GM21367 (cell line): ENCODE results near the gene ZDHHC14.
"Not testable (repeated sequence)": the region's sequence is repeated elsewhere in the genome, so short reads cannot be mapped to it uniquely, and the experiment has no call there.

Experiments used
- ATAC-seq: cut with Tn5 transposase; IDR thresholded peaks from one replicate; pipeline ENCODE4 v1.9.1; 2021; ENCODE audit not compliant: unreplicated experiment

Gene ZDHHC14

DNA sequence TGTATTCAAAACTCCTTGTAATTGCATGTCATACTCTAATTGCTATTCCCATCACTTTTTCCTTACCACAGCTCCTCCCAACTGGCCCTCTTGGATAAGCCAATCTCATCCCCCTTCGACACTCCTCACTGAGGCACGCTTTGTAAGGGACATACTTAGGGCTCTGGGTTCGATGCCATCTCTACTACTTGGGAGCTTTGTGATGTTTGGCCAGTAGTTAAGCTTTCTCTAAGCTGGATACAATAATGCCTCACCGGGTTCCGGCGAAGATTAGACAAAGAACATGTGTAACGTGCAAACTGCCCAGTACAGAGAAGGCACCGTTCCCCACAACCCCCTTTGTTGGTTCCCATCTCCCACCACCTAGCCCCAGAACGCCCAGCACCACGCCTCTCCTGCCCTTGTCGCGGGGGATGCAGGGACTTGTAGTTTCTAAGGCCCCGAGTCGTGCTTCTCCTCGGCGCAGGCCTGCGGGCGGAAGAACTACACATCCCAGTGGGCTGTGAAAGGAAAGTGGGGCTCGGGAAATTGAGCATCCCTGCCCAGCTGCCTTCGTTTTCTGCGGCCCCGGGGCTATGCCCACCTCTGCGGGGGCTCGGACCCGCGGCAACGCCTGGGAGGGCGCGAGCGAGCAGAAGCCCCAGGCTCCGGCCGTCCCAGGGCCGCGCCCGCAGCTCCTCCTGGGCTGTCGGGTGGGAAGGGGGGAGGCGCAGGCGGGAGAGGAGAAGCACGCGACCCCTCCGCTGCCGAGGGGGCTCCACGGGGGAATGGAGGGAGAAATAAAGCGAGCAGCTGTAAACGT, 1.1 kb upstream of the ZDHHC14 start:
- peak; percentile 79 for ATAC-seq

- ATAC-seq = no peak
Observed at GRCh38 chr6:157380458-157380778, 572 bp upstream of the ZDHHC14 start.

GRCh38 chr6:157381631-157382621, 936 bp downstream of the ZDHHC14 start:
- ATAC-seq = peak; percentile 21

GRCh38 chr6:157382821-157383220, 1.8 kb downstream of the ZDHHC14 start:
- no peak for ATAC-seq

GRCh38 chr6:157383471-157383870, 2.5 kb downstream of the ZDHHC14 start:
- ATAC-seq = no peak

DNA sequence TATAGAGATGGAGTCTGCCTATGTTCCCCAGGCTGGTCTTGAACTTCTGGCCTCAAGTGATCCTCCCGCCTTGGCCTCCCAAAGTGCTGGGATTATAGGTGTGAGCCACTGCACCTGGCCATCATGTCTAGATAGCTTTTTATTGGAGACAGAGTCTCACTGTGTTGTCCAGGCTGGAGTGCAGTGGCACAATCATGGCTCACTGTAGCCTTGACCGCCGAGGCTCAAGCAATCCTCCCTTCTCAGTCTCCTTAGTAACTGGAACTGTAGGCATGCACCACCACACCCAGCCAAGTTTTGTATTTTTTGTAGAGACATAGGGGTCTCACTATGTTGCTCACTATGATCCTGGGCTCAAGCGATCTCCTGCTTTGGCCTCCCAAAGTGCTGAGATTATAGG, 4.0 kb downstream of the ZDHHC14 start:
- not testable (repeated sequence) for ATAC-seq

GRCh38 chr6:157385482-157385881, 4.5 kb downstream of the ZDHHC14 start:
- no peak for ATAC-seq

DNA sequence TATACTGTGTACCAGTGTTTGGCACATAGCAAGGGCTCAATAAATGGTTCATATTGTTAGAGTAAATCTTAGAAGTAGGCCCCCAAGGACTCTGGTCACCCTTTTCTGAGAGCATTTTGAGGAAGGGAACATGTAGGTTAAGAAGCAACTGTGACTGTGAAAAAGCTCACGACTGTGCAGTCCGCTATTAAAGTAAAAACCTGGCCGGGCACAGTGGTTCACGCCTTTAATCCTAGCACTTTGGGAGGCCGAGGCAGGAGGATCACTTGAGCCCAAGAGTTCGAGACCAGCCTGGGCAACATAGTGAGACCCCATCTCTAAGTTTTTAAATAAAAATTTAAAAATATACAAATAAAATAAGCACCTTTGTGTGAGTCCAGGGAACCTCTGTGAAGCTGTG, 5.0 kb downstream of the ZDHHC14 start:
- ATAC-seq = no peak

DNA sequence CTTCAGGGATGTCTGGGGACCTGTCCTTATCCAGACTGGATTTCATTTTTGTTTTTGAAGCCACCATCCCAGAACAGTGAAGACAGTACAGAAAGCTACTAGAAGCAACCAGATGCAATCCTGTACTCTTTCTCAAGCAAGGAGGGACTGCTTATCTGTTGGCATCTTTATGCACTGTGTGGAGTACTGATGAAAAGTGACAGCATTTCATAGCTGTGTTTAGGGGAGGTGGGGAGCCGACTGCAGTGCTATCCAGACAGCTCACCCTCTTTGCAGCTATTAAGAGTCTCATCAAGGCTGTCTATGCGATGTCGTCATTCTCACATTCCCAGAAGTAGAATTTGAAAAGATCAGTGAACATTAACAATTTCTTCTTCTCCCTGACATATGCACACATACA, 5.5 kb downstream of the ZDHHC14 start:
- ATAC-seq = no peak

- no peak for ATAC-seq
Observed at GRCh38 chr6:157388924-157389323, 7.9 kb downstream of the ZDHHC14 start.

- ATAC-seq = no peak
Observed at GRCh38 chr6:157390273-157391060, 9.5 kb downstream of the ZDHHC14 start.

DNA sequence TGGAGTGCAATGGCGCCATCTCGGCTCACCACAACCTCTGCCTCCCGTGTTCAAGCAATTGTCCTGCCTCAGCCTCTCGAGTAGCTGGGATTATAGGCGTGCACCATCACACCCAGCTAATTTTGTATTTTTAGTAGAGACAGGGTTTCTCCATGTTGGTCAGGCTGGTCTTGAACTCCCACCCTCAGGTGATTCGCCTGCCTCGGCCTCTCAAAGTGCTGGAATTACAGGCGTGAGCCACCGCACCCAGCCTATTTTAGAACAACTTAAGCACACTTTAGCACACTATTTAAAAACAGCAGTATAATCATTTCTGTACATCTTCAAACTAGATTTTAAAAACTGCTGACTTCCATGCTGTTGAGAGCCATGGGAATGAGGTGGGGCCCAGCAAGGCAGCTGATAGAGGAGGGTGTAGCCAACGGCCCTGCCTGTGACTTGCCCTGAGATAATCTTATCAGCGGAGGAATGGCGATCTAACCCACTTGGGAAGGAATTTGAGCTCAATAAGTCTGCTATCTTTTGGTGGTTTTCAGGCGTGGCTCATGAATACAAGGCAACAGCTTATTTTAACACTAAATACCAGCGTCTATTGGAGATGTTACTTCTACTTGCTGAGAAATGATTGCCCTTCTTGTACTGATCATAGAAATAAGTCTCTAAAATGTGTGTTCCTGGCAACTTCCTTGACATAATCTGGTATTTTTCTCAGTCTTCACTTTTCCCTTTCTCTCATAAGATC, 12.1 kb downstream of the ZDHHC14 start:
- ATAC-seq = no peak

GRCh38 chr6:157393669-157394327, 12.8 kb downstream of the ZDHHC14 start:
- no peak for ATAC-seq

- not testable (repeated sequence) for ATAC-seq
Observed at GRCh38 chr6:157395199-157395598, 14.2 kb downstream of the ZDHHC14 start.

DNA sequence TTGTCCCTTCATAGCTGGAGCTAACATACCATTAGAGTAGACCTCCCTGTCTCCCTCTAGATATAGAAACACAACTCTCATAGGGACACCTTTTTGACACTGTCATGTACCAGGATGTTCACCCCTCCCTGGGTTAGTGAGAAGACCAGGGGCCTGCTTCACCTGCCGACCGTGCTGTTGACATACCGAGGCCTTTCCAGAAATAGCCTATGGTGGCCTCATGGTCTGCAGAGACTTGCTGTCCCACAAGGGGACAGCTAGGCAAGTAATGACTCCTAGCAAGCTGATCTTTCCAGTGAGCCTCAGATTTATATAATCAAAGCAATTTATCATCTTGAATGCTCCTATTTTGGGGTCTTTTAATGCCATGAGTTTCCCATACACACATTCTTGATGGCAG, 15.0 kb downstream of the ZDHHC14 start:
- no peak for ATAC-seq

- ATAC-seq = no peak
Observed at GRCh38 chr6:157397660-157398059, 16.7 kb downstream of the ZDHHC14 start.

DNA sequence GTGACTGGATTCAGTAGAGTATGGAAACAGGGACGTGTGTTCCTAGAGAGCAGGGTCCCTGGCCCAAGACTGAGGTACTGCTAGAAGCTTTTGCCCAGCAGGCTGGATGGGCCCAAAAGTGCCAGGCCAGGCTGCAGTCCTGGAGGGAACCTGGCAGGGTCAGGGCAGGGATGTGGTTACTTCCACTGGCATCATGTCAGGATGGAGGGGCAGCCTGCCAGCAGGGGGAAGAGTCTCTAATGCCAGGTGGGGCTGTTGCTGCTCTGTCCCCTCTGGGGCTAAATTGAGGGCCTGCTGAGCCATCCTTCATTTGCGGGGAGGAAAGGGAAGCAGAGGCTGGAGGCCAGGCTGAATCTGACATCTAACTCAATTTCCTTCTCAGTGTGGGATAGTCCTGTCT, 17.2 kb downstream of the ZDHHC14 start:
- ATAC-seq = no peak

DNA sequence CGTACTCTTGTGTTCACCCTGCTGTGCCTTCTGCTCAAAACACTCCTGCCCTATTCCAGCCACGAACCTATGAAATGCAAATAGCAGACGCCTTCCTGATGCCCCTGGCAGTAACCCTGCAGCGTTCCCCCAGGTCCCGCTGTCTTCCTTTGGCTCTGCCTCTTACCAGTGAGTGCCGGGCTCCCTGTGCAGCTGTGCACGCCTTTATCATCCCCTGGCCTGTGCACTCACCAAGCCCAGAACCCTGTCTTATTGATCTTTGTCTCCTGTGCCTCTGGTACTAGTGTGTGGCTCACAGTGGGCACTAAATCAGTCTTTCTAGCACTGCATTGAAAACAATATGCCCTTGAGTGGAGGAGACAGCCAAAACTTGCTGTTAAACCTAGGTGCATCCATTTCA, 19.7 kb downstream of the ZDHHC14 start:
- ATAC-seq = no peak

- no peak for ATAC-seq
Observed at GRCh38 chr6:157401734-157402338, 20.8 kb downstream of the ZDHHC14 start.
